ENCODE measurements around the gene TRNP1. TPM values are rescaled to one million over a fixed set of nuclear protein-coding genes. Genes with fewer than 3 reads are reported as not detected.

TRNP1 gene
- total RNA-seq, 1 experiment from 2014 or later = 7.9 TPM

GRCh38 chr1:27000090-27000816, 6.8 kb downstream of the TRNP1 start:
- Histone ChIP-seq H4K20me1 (ENCODE audit: insufficient read depth) (no peaks in the 10 kb centered on the region), H3K36me3 (ENCODE audit: low read depth) (no peaks in the 10 kb centered on the region), H3K79me2 (ENCODE audit: low read depth) (peaks cover 2% of the 10 kb centered on the region), H3K27ac (peak overlapping the region; percentile 62), H3K4me1 (replicated peaks; ENCODE audit: insufficient read depth) (peaks cover 35% of the 10 kb centered on the region), H3K9me2 (ENCODE audit: insufficient read depth) (no peaks in the 10 kb centered on the region), H3F3A (ENCODE audit: insufficient read depth, low read depth) (peaks cover 16% of the 10 kb centered on the region; the same call in 1 of the 2 replicates), H2AFZ (no peak overlapping the region), H3K4me2 (peak overlapping the region; percentile 49; the same call in 1 of the 2 replicates), H3K9me3 (ENCODE audit: insufficient read depth, low read depth) (no peaks in the 10 kb centered on the region), H3K4me3 (no peak overlapping the region), H3K27me3 (ENCODE audit: insufficient read depth, low read depth) (no peaks in the 10 kb centered on the region)
- no TSS peak for BruUV-seq (replicated peaks)
- intact Hi-C loops (cut with micrococcal nuclease; ENCODE audit: unreplicated experiment) = no loop called here
- DNase-seq = no peak
- POLR2A ChIA-PET (ENCODE audit: unreplicated experiment) = no interaction called here
- TF ChIP-seq, protein P1, sequence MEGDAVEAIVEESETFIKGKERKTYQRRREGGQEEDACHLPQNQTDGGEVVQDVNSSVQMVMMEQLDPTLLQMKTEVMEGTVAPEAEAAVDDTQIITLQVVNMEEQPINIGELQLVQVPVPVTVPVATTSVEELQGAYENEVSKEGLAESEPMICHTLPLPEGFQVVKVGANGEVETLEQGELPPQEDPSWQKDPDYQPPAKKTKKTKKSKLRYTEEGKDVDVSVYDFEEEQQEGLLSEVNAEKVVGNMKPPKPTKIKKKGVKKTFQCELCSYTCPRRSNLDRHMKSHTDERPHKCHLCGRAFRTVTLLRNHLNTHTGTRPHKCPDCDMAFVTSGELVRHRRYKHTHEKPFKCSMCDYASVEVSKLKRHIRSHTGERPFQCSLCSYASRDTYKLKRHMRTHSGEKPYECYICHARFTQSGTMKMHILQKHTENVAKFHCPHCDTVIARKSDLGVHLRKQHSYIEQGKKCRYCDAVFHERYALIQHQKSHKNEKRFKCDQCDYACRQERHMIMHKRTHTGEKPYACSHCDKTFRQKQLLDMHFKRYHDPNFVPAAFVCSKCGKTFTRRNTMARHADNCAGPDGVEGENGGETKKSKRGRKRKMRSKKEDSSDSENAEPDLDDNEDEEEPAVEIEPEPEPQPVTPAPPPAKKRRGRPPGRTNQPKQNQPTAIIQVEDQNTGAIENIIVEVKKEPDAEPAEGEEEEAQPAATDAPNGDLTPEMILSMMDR (conservative IDR thresholded peaks at IDR 0.05) = no peak
- no peak for TF ChIP-seq EZH2 (IDR thresholded peaks at IDR 0.05; ENCODE audit: low read depth)
- CTCF ChIA-PET = no interaction called here

- H3K27me3 ChIP-seq (ENCODE audit: insufficient read depth, low read depth) = no peaks in the 10 kb centered on the region
- no peaks in the 10 kb centered on the region for H4K20me1 ChIP-seq (ENCODE audit: insufficient read depth)
- H3K9me2 ChIP-seq (ENCODE audit: insufficient read depth) = no peaks in the 10 kb centered on the region
- peaks cover 28% of the 10 kb centered on the region for H3K4me1 ChIP-seq (replicated peaks; ENCODE audit: insufficient read depth)
- intact Hi-C loops (cut with micrococcal nuclease; ENCODE audit: unreplicated experiment) = no loop called here
- H3F3A ChIP-seq (ENCODE audit: insufficient read depth, low read depth) = peaks cover 16% of the 10 kb centered on the region; the same call in 1 of the 2 replicates
- no peak overlapping the region for H3K4me2 ChIP-seq
- H3K79me2 ChIP-seq (ENCODE audit: low read depth) = no peaks in the 10 kb centered on the region
- no peak overlapping the region for H2AFZ ChIP-seq
- H3K4me3 ChIP-seq = no peak overlapping the region
- DNase-seq = no peak
- H3K27ac ChIP-seq = no peak overlapping the region
- H3K36me3 ChIP-seq (ENCODE audit: low read depth) = no peaks in the 10 kb centered on the region
- no peaks in the 10 kb centered on the region for H3K9me3 ChIP-seq (ENCODE audit: insufficient read depth, low read depth)
- ChIA-PET CTCF (no interaction called here), POLR2A (ENCODE audit: unreplicated experiment) (no interaction called here)
- TF ChIP-seq, protein P1 (conservative IDR thresholded peaks at IDR 0.05) = no peak
- TF ChIP-seq EZH2 (IDR thresholded peaks at IDR 0.05; ENCODE audit: low read depth) = no peak
- BruUV-seq (replicated peaks) = no TSS peak
Observed at GRCh38 chr1:27000817-27001460, 7.4 kb downstream of the TRNP1 start.

GRCh38 chr1:27001570-27002360, 8.3 kb downstream of the TRNP1 start:
- Histone ChIP-seq H3K9me3 (ENCODE audit: insufficient read depth, low read depth) (no peaks in the 10 kb centered on the region), H3K27me3 (ENCODE audit: insufficient read depth, low read depth) (no peaks in the 10 kb centered on the region), H4K20me1 (ENCODE audit: insufficient read depth) (no peaks in the 10 kb centered on the region), H3K4me1 (replicated peaks; ENCODE audit: insufficient read depth) (peaks cover 25% of the 10 kb centered on the region), H3K9me2 (ENCODE audit: insufficient read depth) (no peaks in the 10 kb centered on the region), H2AFZ (no peak overlapping the region), H3K4me3 (no peak overlapping the region), H3K4me2 (no peak overlapping the region), H3K36me3 (ENCODE audit: low read depth) (no peaks in the 10 kb centered on the region), H3F3A (ENCODE audit: insufficient read depth, low read depth) (peaks cover 16% of the 10 kb centered on the region; the same call in 1 of the 2 replicates), H3K79me2 (ENCODE audit: low read depth) (no peaks in the 10 kb centered on the region), H3K27ac (no peak overlapping the region)
- intact Hi-C loops (cut with micrococcal nuclease; ENCODE audit: unreplicated experiment) = no loop called here
- DNase-seq = no peak
- CTCF ChIA-PET = no interaction called here
- TF ChIP-seq EZH2 (IDR thresholded peaks at IDR 0.05; ENCODE audit: low read depth) = no peak
- TF ChIP-seq, protein P1 (conservative IDR thresholded peaks at IDR 0.05) = no peak
- POLR2A ChIA-PET (ENCODE audit: unreplicated experiment) = no interaction called here
- BruUV-seq (replicated peaks) = no TSS peak

Data from PC-9 (cell line).